BLaER1 (cell line): ENCODE data around the gene PYM1.
"Not testable (repeated sequence)": the region's sequence is repeated elsewhere in the genome, so short reads cannot be mapped to it uniquely, and the experiment has no call there.

ENCODE experiments used
- H3K27ac ChIP-seq: shearing (Covaris generic); formaldehyde crosslinking; 2 replicates; pipeline ENCODE4 v1.8.1; 2022
- H3K27me3 ChIP-seq: shearing (Covaris generic); formaldehyde crosslinking; 2 replicates; pipeline ENCODE4 v1.8.1; 2022
- H3K36me3 ChIP-seq: shearing (Covaris generic); formaldehyde crosslinking; 2 replicates; pipeline ENCODE4 v1.8.1; 2022
- H3K4me1 ChIP-seq: shearing (Covaris generic); formaldehyde crosslinking; 2 replicates; pipeline ENCODE4 v1.8.1; 2022
- H3K4me2 ChIP-seq: shearing (Covaris generic); formaldehyde crosslinking; 2 replicates; pipeline ENCODE4 v1.8.1; 2022
- H3K4me3 ChIP-seq: shearing (Covaris generic); formaldehyde crosslinking; 2 replicates; pipeline ENCODE4 v1.8.1; 2022
- H3K9ac ChIP-seq: shearing (Covaris generic); formaldehyde crosslinking; 2 replicates; pipeline ENCODE4 v1.8.1; 2022
- H3K9me3 ChIP-seq: shearing (Covaris generic); formaldehyde crosslinking; 2 replicates; pipeline ENCODE4 v1.8.1; 2022
- H4K20me1 ChIP-seq: shearing (Covaris generic); formaldehyde crosslinking; 2 replicates; pipeline ENCODE4 v1.8.1; 2022
- Cebpa-rat ChIP-seq: shearing (Covaris generic); IDR thresholded peaks from 2 replicates; pipeline ENCODE4 v1.8.1; 2022

The PYM1 gene

GRCh38 chr12:55931780-55932550 is 4.3 kb upstream of the PYM1 start:
- no peaks in the 10 kb centered on the region for H3K9me3 ChIP-seq
- peak overlapping the region; percentile 81 for H3K4me3 ChIP-seq
- no peak for TF ChIP-seq Cebpa-rat
- no peaks in the 10 kb centered on the region for H3K27me3 ChIP-seq
- peak overlapping the region; percentile 86 for H3K27ac ChIP-seq
- H3K9ac ChIP-seq = peak overlapping the region; percentile 85
- H3K4me1 ChIP-seq = peaks cover 61% of the 10 kb centered on the region
- peaks cover 17% of the 10 kb centered on the region for H3K36me3 ChIP-seq
- peak overlapping the region; percentile 95 for H3K4me2 ChIP-seq
- H4K20me1 ChIP-seq = peaks cover 5% of the 10 kb centered on the region; the same call in 1 of the 2 replicates

GRCh38 chr12:55931317-55931779 is 3.7 kb upstream of the PYM1 start:
- no peak for TF ChIP-seq Cebpa-rat
- peak overlapping the region; percentile 95 for H3K4me2 ChIP-seq
- H3K27ac ChIP-seq = peak overlapping the region; percentile 86
- no peaks in the 10 kb centered on the region for H3K9me3 ChIP-seq
- peaks cover 10% of the 10 kb centered on the region for H3K36me3 ChIP-seq
- H3K4me1 ChIP-seq = peaks cover 63% of the 10 kb centered on the region
- H3K27me3 ChIP-seq = no peaks in the 10 kb centered on the region
- peaks cover 5% of the 10 kb centered on the region; the same call in 1 of the 2 replicates for H4K20me1 ChIP-seq
- peak overlapping the region; percentile 85 for H3K9ac ChIP-seq
- peak overlapping the region; percentile 81 for H3K4me3 ChIP-seq

- peaks cover 5% of the 10 kb centered on the region; the same call in 1 of the 2 replicates for H4K20me1 ChIP-seq
- peak within 1 kb of the TSS; percentile 98 for H3K27ac ChIP-seq
- TF ChIP-seq Cebpa-rat = no peak
- peak within 1 kb of the TSS; percentile 95 for H3K4me2 ChIP-seq
- H3K9ac ChIP-seq = peak within 1 kb of the TSS; percentile 98
- peaks cover 68% of the 10 kb centered on the region for H3K4me1 ChIP-seq
- H3K27me3 ChIP-seq = no peaks in the 10 kb centered on the region
- H3K9me3 ChIP-seq = no peaks in the 10 kb centered on the region
- H3K4me3 ChIP-seq = peak within 1 kb of the TSS; percentile 96
- peaks cover 5% of the 10 kb centered on the region; the same call in 1 of the 2 replicates for H3K36me3 ChIP-seq
Measured at GRCh38 chr12:55930771-55931316, 3.1 kb upstream of the PYM1 start, which contains the start of gene DGKA. DGKA (plus strand) TSS chr12:55931162; CDS start chr12:55936504, 5,342 bp downstream.

GRCh38 chr12:55929306-55929791 is 1.7 kb upstream of the PYM1 start:
- H3K36me3 ChIP-seq = peaks cover 5% of the 10 kb centered on the region; the same call in 1 of the 2 replicates
- peak overlapping the region; percentile 98 for H3K9ac ChIP-seq
- H3K27me3 ChIP-seq = no peaks in the 10 kb centered on the region
- peak overlapping the region; percentile 95 for H3K4me2 ChIP-seq
- H4K20me1 ChIP-seq = no peaks in the 10 kb centered on the region
- H3K27ac ChIP-seq = peak overlapping the region; percentile 98
- peaks cover 78% of the 10 kb centered on the region for H3K4me1 ChIP-seq
- no peaks in the 10 kb centered on the region for H3K9me3 ChIP-seq
- TF ChIP-seq Cebpa-rat = no peak
- H3K4me3 ChIP-seq = peak overlapping the region; percentile 96

GRCh38 chr12:55926738-55927587 is 731 bp downstream of the PYM1 start:
- peak overlapping the region; percentile 95 for H3K4me2 ChIP-seq
- H3K27me3 ChIP-seq = no peaks in the 10 kb centered on the region
- TF ChIP-seq Cebpa-rat = no peak
- peak overlapping the region; percentile 98 for H3K27ac ChIP-seq
- 0 out of 2 replicates have a peak, but pooled peaks cover 1% of the 10 kb centered on the region for H4K20me1 ChIP-seq
- peaks cover 28% of the 10 kb centered on the region for H3K36me3 ChIP-seq
- no peaks in the 10 kb centered on the region for H3K9me3 ChIP-seq
- peak overlapping the region; percentile 96 for H3K4me3 ChIP-seq
- peak overlapping the region; percentile 98 for H3K9ac ChIP-seq
- H3K4me1 ChIP-seq = peaks cover 64% of the 10 kb centered on the region

GRCh38 chr12:55925870-55926737 is 1.6 kb downstream of the PYM1 start:
- peak overlapping the region; percentile 98 for H3K9ac ChIP-seq
- peak overlapping the region; percentile 96 for H3K4me3 ChIP-seq
- H3K4me1 ChIP-seq = peaks cover 59% of the 10 kb centered on the region
- peak overlapping the region; percentile 95 for H3K4me2 ChIP-seq
- no peaks in the 10 kb centered on the region for H3K9me3 ChIP-seq
- peak overlapping the region; percentile 98 for H3K27ac ChIP-seq
- H4K20me1 ChIP-seq = 0 out of 2 replicates have a peak, but pooled peaks cover 7% of the 10 kb centered on the region
- TF ChIP-seq Cebpa-rat = no peak
- H3K36me3 ChIP-seq = peaks cover 34% of the 10 kb centered on the region
- H3K27me3 ChIP-seq = no peaks in the 10 kb centered on the region

- H3K4me1 ChIP-seq = peaks cover 51% of the 10 kb centered on the region
- no peak overlapping the region for H3K4me3 ChIP-seq
- no peaks in the 10 kb centered on the region for H3K27me3 ChIP-seq
- 0 out of 2 replicates have a peak overlapping the region, but pooled peaks have one; percentile 7 for H3K27ac ChIP-seq
- peaks cover 34% of the 10 kb centered on the region for H3K36me3 ChIP-seq
- H4K20me1 ChIP-seq = 0 out of 2 replicates have a peak, but pooled peaks cover 8% of the 10 kb centered on the region
- TF ChIP-seq Cebpa-rat = peak; percentile 52; the same call in 1 of the 2 replicates
- 0 out of 2 replicates have a peak overlapping the region, but pooled peaks have one; percentile 98 for H3K9ac ChIP-seq
- no peaks in the 10 kb centered on the region for H3K9me3 ChIP-seq
- peak overlapping the region; percentile 95 for H3K4me2 ChIP-seq
Measured at GRCh38 chr12:55925371-55925770, 2.3 kb downstream of the PYM1 start.

GRCh38 chr12:55923648-55924047 is 4.0 kb downstream of the PYM1 start:
- H3K4me2 ChIP-seq, H3K9me3 ChIP-seq, H3K9ac ChIP-seq, H3K27ac ChIP-seq, H3K27me3 ChIP-seq, H3K4me3 ChIP-seq: not testable (repeated sequence)
- H3K4me1 ChIP-seq = peaks cover 34% of the 10 kb centered on the region
- H4K20me1 ChIP-seq = peaks cover 19% of the 10 kb centered on the region; the same call in 1 of the 2 replicates
- H3K36me3 ChIP-seq = peaks cover 50% of the 10 kb centered on the region
